Natural killer cell (primary cell): ENCODE measurements around the gene AGA. TPM values are rescaled to one million over a fixed set of nuclear protein-coding genes. Genes with fewer than 3 reads are reported as not detected.

ENCODE experiments used
- ATAC-seq, 3 donors: fragments of 150-1000 bp in 2 of 3; fragments of 200-7000 bp in 1 of 3; cut with Tn5 transposase; 1 replicate in 1 of 3; 2 replicates in 2 of 3; pipeline ENCODE4 v1.10.0; 2021; ENCODE audit warnings: mild to moderate bottlenecking in 2 of 3, moderate library complexity in 2 of 3
- DNase-seq, 2 donors: peaks; one replicate each; pipeline versions ENCODE4 v3.0.0 to v3.0.0-alpha.2; 2013 to 2021; ENCODE audit warnings: mixed read lengths in 1 of 2
- H3K27ac ChIP-seq: one replicate; pipeline ENCODE4 v1.5.1; 2013; ENCODE audit warnings: mild to moderate bottlenecking, low read length
- H3K27me3 ChIP-seq: one replicate; pipeline ENCODE4 v1.6.1; 2013; ENCODE audit warnings: low read length; ENCODE audit not compliant: control insufficient read depth, insufficient read depth
- H3K36me3 ChIP-seq: one replicate; pipeline ENCODE4 v1.6.1; 2013; ENCODE audit warnings: low read length; ENCODE audit not compliant: control insufficient read depth, insufficient read depth
- H3K4me1 ChIP-seq: one replicate; pipeline ENCODE4 v1.6.1; 2013; ENCODE audit warnings: low read length; ENCODE audit not compliant: control insufficient read depth, insufficient read depth
- H3K4me3 ChIP-seq: one replicate; pipeline ENCODE4 v1.5.1; 2013; ENCODE audit warnings: low read length
- H3K9me3 ChIP-seq: one replicate; pipeline ENCODE4 v1.6.1; 2013; ENCODE audit warnings: low read length; ENCODE audit not compliant: control insufficient read depth, insufficient read depth
- H3K27ac Mint-ChIP-seq, 2 donors: one replicate each; pipeline ENCODE4 v1.8.0; 2022; ENCODE audit warnings: mild to moderate bottlenecking in 2 of 2, mixed read lengths in 2 of 2, moderate library complexity in 1 of 2
- H3K27me3 Mint-ChIP-seq, 2 donors: one replicate each; pipeline ENCODE4 v1.8.0; 2022; ENCODE audit warnings: low read depth in 2 of 2, mixed read lengths in 2 of 2
- H3K36me3 Mint-ChIP-seq: one replicate; pipeline ENCODE4 v1.8.0; 2022; ENCODE audit warnings: mixed read lengths
- H3K4me1 Mint-ChIP-seq, 2 donors: one replicate each; pipeline ENCODE4 v1.8.0; 2022; ENCODE audit warnings: mixed read lengths in 2 of 2
- H3K4me3 Mint-ChIP-seq: one replicate; pipeline ENCODE4 v1.8.0; 2022; ENCODE audit warnings: mild to moderate bottlenecking, moderate library complexity, mixed read lengths
- H3K9me3 Mint-ChIP-seq, 2 donors: one replicate each; pipeline ENCODE4 v1.8.0; 2022; ENCODE audit warnings: mixed read lengths in 2 of 2
- WGBS: methylation state at CpG from one replicate; pipeline ENCODE4 v1.1.7; 2013; ENCODE audit warnings: missing lambda C conversion rate; ENCODE audit not compliant: insufficient coverage; 5-methylcytosine and 5-hydroxymethylcytosine counted together
- intact Hi-C: fragments of 100-400 bp; cut with micrococcal nuclease; formaldehyde crosslinking; loops from one replicate; pipeline ENCODE4 v1.14.2; 2022
- total RNA-seq, 4 donors: library from RNA; stranded (reverse); fragments of 120-200 nt in 1 of 4; gene quantifications; one replicate each; pipeline versions ENCODE4 v1.2.3 to v1.2.4, GENCODE V29; 2013 to 2022
- TF ChIP-seq, protein P1 (sequence below): fragments of 200-600 bp; IDR thresholded peaks from one replicate; pipeline ENCODE4 v1.8.0; 2022; ENCODE audit warnings: antibody characterized with exemption

AGA gene
- total RNA-seq, 3 donors from 2014 or later (not counting 1 experiment from before 2014, with no cell fraction given): 15.7 to 16.9 (median 16.6) TPM

DNA sequence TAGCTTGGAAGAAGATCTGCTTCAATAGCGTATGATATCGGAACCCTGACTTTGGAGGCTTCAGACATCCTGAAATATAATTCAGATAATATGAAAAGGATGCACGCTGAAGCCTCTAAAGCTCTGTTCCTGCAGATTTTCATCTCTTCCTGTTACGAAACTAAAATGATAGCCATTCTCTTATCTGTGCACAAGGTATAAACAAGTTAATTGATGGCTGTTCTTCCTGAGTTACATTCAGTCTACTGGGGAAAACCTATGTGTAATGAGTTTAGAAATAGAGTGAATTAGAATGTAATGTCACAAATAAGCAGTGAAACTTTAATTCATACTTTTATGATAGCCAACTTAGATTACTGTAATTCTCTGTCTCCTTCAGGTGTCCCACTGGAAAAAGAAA is 36.8 kb upstream of the AGA start:
- Histone ChIP-seq H3K4me3 (no peak overlapping the region), H3K36me3 (no peaks in the 10 kb centered on the region), H3K4me1 (no peaks in the 10 kb centered on the region), H3K27me3 (no peaks in the 10 kb centered on the region), H3K27ac (no peak overlapping the region), H3K9me3 (no peaks in the 10 kb centered on the region)
- Mint-ChIP-seq H3K36me3 (no peaks in the 10 kb centered on the region), H3K4me1 (no peaks in the 10 kb centered on the region), H3K9me3 (no peaks in the 10 kb centered on the region), H3K27ac (no peak overlapping the region), H3K27me3 (no peaks in the 10 kb centered on the region), H3K4me3 (no peak overlapping the region)
- no peak for DNase-seq
- intact Hi-C loops: no loop called here
- WGBS: 75% methylated on average over 4 of the region's 4 CpGs
- no peak for ATAC-seq
- TF ChIP-seq, protein P1, sequence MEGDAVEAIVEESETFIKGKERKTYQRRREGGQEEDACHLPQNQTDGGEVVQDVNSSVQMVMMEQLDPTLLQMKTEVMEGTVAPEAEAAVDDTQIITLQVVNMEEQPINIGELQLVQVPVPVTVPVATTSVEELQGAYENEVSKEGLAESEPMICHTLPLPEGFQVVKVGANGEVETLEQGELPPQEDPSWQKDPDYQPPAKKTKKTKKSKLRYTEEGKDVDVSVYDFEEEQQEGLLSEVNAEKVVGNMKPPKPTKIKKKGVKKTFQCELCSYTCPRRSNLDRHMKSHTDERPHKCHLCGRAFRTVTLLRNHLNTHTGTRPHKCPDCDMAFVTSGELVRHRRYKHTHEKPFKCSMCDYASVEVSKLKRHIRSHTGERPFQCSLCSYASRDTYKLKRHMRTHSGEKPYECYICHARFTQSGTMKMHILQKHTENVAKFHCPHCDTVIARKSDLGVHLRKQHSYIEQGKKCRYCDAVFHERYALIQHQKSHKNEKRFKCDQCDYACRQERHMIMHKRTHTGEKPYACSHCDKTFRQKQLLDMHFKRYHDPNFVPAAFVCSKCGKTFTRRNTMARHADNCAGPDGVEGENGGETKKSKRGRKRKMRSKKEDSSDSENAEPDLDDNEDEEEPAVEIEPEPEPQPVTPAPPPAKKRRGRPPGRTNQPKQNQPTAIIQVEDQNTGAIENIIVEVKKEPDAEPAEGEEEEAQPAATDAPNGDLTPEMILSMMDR: no peak

DNA sequence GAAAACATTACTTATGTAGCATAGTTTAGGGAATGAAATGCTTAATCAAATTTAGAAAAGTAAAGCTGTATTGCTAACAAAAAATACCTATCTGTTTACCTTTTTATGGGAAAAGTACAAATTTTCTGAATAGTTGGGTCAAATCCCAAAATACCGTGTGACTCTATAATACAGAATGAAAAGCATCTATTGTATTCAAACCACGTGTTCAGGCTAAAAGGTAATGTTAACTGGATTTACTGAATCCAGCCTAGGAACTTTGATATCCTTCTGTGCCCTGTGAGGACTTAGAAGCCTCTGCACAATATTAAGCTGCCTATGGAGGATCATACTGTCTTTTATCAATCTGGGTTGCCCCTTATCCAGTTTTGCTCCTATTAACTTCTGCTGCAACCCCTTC is 36.3 kb upstream of the AGA start:
- no peak overlapping the region for H3K27ac Mint-ChIP-seq
- no peaks in the 10 kb centered on the region for H3K9me3 ChIP-seq
- H3K27me3 ChIP-seq: no peaks in the 10 kb centered on the region
- no peaks in the 10 kb centered on the region for H3K36me3 ChIP-seq
- H3K4me1 ChIP-seq: no peaks in the 10 kb centered on the region
- ATAC-seq: no peak
- no peaks in the 10 kb centered on the region for H3K36me3 Mint-ChIP-seq
- no peak overlapping the region for H3K4me3 Mint-ChIP-seq
- H3K27me3 Mint-ChIP-seq: no peaks in the 10 kb centered on the region
- no peaks in the 10 kb centered on the region for H3K4me1 Mint-ChIP-seq
- DNase-seq: no peak
- no peak overlapping the region for H3K4me3 ChIP-seq
- H3K27ac ChIP-seq: no peak overlapping the region
- H3K9me3 Mint-ChIP-seq: no peaks in the 10 kb centered on the region
- intact Hi-C loops: no loop called here
- TF ChIP-seq, protein P1: no peak
- WGBS: 74% methylated on average over 2 of the region's 2 CpGs

DNA sequence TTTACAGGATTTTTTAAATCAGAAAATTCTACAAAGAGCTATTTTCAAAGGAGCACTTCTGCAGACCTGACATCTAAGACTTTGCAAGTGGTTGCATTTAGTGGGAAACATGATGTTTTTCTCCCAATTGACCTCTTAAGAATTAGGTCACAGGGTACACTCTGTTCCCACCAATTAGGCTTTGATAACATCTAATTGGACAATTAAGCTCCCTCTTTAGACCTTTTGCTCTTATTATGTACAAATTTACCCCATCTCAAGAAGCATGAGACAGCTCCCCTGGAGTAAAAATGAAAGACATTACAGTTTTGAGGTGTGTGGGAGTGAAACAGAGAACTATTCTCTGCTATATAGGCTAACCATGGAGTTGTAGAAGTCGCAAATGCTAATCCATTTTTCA is 31.8 kb upstream of the AGA start:
- H3K4me3 Mint-ChIP-seq: no peak overlapping the region
- no peak overlapping the region for H3K27ac Mint-ChIP-seq

DNA sequence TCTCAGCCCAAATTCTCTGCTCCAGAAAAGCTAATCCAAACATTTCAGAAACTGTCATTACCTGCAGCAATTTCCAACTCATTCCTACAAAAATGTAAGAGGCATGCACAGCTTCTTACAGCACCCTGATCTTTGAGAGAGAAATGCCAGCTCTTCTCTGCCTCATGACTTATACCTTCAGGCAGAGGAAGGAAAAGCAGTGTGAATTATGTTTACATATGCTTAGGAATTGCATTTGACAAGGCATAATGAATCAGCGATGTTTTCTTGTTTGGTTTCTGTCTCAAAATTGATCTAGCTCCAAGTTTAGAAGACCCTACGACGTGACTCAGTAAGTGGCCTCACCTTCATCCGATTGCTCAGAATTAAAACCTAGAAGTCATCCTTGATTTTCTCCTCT is 21.8 kb upstream of the AGA start:
- WGBS: 96% methylated on average over 4 of the region's 4 CpGs
- Mint-ChIP-seq H3K4me3 (no peak overlapping the region), H3K27ac (no peak overlapping the region), H3K36me3 (no peaks in the 10 kb centered on the region), H3K4me1 (no peaks in the 10 kb centered on the region), H3K27me3 (no peaks in the 10 kb centered on the region), H3K9me3 (no peaks in the 10 kb centered on the region)
- no peak overlapping the region for H3K27ac ChIP-seq
- intact Hi-C loops: no loop called here
- no peak overlapping the region for H3K4me3 ChIP-seq
- H3K27me3 ChIP-seq: no peaks in the 10 kb centered on the region
- TF ChIP-seq, protein P1: no peak
- H3K4me1 ChIP-seq: no peaks in the 10 kb centered on the region
- H3K9me3 ChIP-seq: no peaks in the 10 kb centered on the region
- H3K36me3 ChIP-seq: no peaks in the 10 kb centered on the region
- ATAC-seq: no peak
- DNase-seq: no peak

More for the DNA sequence above, 31.8 kb upstream of the AGA start:
- Histone ChIP-seq H3K27ac (no peak overlapping the region), H3K4me3 (no peak overlapping the region), H3K27me3 (no peaks in the 10 kb centered on the region), H3K36me3 (no peaks in the 10 kb centered on the region), H3K9me3 (no peaks in the 10 kb centered on the region), H3K4me1 (no peaks in the 10 kb centered on the region)
- TF ChIP-seq, protein P1: no peak
- 86% methylated on average over 1 of the region's 1 CpG for WGBS
- Mint-ChIP-seq H3K27me3 (no peaks in the 10 kb centered on the region), H3K36me3 (no peaks in the 10 kb centered on the region), H3K9me3 (no peaks in the 10 kb centered on the region), H3K4me1 (no peaks in the 10 kb centered on the region)
- ATAC-seq: no peak
- intact Hi-C loops: no loop called here
- DNase-seq: no peak
